Measurements from ENCODE around the gene ERBIN. TPM values are rescaled to one million over a fixed set of nuclear protein-coding genes. Genes with fewer than 3 reads are reported as not detected.

Gene ERBIN
- total and polyA plus RNA-seq, 2 of the 13 experiments (the other 11 are each of a cell fraction or from before 2014, with no cell fraction given): 14.4 to 41.7 TPM

DNA sequence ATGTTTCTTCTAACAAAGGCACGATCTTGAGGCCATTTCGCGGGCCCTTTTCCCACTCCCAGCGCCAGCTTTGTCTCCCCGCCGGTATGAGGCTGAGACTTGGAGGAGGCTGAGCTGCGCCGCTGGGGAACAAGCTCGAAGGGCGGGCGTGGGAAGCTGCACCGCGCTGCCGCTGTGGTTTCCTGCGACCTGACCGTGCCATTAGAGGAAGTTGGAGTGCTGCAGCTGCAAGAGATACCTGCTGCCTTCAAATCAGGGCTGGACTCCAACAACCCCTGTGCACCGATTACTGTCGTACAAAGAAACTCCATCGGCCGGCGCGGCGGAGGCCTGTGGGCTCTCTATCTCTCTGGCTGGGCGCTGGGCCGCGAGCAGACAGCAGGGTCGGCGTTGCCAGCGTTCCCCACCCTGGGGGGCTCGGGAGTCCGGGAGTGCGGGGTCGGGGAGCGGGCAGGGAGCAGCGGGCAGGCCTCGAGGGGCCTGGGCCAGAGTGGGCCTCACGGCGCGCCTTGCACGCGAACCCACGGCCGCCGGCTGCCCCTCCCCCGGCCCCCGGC is 1.3 kb upstream of the ERBIN start (continued):
- TF ChIP-seq HNF4A (CRISPR knock-in tag; IDR thresholded peaks at IDR 0.05) (no peak), ZNF883 (CRISPR knock-in tag; IDR thresholded peaks at IDR 0.05; ENCODE audit: not compliant biosample characterization) (no peak), HOXA5 (CRISPR knock-in tag; IDR thresholded peaks at IDR 0.05) (peak; percentile 66; the same call in 1 of the 2 replicates), STAT5B (CRISPR knock-in tag; IDR thresholded peaks at IDR 0.05) (no peak), ZSCAN25 (CRISPR knock-in tag; IDR thresholded peaks at IDR 0.05) (no peak; the same call in none of the 2 replicates), GABPB1 (CRISPR knock-in tag; IDR thresholded peaks at IDR 0.05) (peak; percentile 35; the same call in 1 of the 2 replicates), SIN3A (IDR thresholded peaks at IDR 0.05; ENCODE audit: borderline replicate concordance, low read depth, low read length) (peak; percentile 7; the same call in 1 of the 2 replicates), HOXA3 (CRISPR knock-in tag; IDR thresholded peaks at IDR 0.05) (no peak), SRY (CRISPR knock-in tag; IDR thresholded peaks at IDR 0.05) (no peak; the same call in 1 of the 2 replicates), ZSCAN12 (CRISPR knock-in tag; IDR thresholded peaks at IDR 0.05) (no peak), PLRG1 (conservative IDR thresholded peaks at IDR 0.05) (no peak), MED1 (CRISPR knock-in tag; IDR thresholded peaks at IDR 0.05) (no peak)
- TF ChIP-seq, protein P1, sequence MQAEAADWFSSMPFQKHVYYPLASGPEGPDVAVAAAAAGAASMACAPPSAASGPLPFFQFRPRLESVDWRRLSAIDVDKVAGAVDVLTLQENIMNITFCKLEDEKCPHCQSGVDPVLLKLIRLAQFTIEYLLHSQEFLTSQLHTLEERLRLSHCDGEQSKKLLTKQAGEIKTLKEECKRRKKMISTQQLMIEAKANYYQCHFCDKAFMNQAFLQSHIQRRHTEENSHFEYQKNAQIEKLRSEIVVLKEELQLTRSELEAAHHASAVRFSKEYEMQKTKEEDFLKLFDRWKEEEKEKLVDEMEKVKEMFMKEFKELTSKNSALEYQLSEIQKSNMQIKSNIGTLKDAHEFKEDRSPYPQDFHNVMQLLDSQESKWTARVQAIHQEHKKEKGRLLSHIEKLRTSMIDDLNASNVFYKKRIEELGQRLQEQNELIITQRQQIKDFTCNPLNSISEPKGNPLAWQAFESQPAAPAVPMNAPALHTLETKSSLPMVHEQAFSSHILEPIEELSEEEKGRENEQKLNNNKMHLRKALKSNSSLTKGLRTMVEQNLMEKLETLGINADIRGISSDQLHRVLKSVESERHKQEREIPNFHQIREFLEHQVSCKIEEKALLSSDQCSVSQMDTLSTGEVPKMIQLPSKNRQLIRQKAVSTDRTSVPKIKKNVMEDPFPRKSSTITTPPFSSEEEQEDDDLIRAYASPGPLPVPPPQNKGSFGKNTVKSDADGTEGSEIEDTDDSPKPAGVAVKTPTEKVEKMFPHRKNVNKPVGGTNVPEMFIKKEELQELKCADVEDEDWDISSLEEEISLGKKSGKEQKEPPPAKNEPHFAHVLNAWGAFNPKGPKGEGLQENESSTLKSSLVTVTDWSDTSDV (CRISPR knock-in tag; IDR thresholded peaks at IDR 0.05): 0 out of 2 replicates have a peak, but pooled peaks have one; percentile 70
- TF ChIP-seq, protein P2, sequence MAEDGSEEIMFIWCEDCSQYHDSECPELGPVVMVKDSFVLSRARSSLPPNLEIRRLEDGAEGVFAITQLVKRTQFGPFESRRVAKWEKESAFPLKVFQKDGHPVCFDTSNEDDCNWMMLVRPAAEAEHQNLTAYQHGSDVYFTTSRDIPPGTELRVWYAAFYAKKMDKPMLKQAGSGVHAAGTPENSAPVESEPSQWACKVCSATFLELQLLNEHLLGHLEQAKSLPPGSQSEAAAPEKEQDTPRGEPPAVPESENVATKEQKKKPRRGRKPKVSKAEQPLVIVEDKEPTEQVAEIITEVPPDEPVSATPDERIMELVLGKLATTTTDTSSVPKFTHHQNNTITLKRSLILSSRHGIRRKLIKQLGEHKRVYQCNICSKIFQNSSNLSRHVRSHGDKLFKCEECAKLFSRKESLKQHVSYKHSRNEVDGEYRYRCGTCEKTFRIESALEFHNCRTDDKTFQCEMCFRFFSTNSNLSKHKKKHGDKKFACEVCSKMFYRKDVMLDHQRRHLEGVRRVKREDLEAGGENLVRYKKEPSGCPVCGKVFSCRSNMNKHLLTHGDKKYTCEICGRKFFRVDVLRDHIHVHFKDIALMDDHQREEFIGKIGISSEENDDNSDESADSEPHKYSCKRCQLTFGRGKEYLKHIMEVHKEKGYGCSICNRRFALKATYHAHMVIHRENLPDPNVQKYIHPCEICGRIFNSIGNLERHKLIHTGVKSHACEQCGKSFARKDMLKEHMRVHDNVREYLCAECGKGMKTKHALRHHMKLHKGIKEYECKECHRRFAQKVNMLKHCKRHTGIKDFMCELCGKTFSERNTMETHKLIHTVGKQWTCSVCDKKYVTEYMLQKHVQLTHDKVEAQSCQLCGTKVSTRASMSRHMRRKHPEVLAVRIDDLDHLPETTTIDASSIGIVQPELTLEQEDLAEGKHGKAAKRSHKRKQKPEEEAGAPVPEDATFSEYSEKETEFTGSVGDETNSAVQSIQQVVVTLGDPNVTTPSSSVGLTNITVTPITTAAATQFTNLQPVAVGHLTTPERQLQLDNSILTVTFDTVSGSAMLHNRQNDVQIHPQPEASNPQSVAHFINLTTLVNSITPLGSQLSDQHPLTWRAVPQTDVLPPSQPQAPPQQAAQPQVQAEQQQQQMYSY (CRISPR knock-in tag; IDR thresholded peaks at IDR 0.05): no peak
- TF ChIP-seq, protein P3, sequence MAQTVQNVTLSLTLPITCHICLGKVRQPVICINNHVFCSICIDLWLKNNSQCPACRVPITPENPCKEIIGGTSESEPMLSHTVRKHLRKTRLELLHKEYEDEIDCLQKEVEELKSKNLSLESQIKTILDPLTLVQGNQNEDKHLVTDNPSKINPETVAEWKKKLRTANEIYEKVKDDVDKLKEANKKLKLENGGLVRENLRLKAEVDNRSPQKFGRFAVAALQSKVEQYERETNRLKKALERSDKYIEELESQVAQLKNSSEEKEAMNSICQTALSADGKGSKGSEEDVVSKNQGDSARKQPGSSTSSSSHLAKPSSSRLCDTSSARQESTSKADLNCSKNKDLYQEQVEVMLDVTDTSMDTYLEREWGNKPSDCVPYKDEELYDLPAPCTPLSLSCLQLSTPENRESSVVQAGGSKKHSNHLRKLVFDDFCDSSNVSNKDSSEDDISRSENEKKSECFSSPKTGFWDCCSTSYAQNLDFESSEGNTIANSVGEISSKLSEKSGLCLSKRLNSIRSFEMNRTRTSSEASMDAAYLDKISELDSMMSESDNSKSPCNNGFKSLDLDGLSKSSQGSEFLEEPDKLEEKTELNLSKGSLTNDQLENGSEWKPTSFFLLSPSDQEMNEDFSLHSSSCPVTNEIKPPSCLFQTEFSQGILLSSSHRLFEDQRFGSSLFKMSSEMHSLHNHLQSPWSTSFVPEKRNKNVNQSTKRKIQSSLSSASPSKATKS (CRISPR knock-in tag; IDR thresholded peaks at IDR 0.05): no peak
- TF ChIP-seq, protein P4, sequence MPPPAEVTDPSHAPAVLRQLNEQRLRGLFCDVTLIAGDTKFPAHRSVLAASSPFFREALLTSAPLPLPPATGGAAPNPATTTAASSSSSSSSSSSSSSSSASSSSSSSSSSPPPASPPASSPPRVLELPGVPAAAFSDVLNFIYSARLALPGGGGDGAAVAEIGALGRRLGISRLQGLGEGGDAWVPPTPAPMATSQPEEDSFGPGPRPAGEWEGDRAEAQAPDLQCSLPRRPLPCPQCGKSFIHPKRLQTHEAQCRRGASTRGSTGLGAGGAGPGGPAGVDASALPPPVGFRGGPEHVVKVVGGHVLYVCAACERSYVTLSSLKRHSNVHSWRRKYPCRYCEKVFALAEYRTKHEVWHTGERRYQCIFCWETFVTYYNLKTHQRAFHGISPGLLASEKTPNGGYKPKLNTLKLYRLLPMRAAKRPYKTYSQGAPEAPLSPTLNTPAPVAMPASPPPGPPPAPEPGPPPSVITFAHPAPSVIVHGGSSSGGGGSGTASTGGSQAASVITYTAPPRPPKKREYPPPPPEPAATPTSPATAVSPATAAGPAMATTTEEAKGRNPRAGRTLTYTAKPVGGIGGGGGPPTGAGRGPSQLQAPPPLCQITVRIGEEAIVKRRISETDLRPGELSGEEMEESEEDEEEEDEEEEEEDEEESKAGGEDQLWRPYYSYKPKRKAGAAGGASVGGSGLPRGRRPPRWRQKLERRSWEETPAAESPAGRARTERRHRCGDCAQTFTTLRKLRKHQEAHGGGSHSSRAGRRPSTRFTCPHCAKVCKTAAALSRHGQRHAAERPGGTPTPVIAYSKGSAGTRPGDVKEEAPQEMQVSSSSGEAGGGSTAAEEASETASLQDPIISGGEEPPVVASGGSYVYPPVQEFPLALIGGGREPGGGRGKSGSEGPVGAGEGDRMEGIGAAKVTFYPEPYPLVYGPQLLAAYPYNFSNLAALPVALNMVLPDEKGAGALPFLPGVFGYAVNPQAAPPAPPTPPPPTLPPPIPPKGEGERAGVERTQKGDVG (CRISPR knock-in tag; IDR thresholded peaks at IDR 0.05; ENCODE audit: borderline replicate concordance): no peak; the same call in 1 of the 2 replicates

Measured in HepG2 (cell line).